ENCODE results near the gene IGSF9B. TPM values are rescaled to one million over a fixed set of nuclear protein-coding genes. Genes with fewer than 3 reads are reported as not detected.

Gene IGSF9B
- total RNA-seq, 1 donor from 2014 or later, result 97.2 TPM

GRCh38 chr11:133921513-133921912 is 35.3 kb downstream of the IGSF9B start:
- intact Hi-C loops (cut with micrococcal nuclease), result no loop called here

- intact Hi-C loops (cut with micrococcal nuclease), result no loop called here
Observed at GRCh38 chr11:133921026-133921425, 35.7 kb downstream of the IGSF9B start.

DNA sequence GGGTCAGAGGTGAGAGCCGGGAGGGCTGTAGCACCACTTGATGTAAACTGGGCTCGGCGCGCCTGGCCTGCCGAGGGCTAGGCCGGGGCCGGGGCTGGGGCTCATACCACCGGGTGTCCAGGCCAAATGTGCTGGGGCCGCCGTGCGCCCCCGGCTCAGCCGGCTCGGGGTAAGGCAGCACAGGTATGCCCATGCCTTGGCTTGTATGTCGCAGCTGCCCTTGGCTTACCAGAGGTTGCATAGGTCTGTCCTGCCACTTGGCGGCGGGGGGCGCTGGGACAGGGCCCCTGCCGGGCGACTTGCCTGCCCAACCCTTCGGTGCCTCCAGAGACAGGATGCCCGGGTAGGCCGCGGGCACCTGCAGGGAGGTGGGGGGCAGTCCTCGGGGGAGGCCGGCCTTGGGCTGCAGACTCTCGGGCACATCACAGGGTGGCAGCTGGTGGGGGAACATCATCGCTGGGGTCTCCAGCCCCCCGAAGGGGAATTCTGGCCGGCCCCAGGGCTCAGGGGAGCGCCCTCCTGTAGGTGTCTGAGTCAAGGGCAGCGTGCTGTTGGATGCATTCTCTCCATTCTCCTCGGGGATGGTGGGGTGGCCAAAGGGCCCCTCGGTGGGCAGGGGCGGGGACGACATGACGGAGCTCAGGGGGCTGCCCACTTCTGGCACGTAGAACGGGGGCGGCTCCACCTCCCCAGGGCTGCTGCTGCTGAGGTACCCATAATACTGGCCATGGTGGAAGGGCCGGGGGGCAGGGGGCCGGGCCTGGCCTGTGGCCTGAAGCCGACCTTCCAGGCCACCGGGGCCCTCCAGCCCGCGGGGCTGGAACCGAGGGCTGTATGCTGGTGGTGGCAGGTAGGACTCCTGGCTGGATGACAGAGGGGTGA is 36.4 kb downstream of the IGSF9B start:
- intact Hi-C loops (cut with micrococcal nuclease), result no loop called here

- intact Hi-C loops (cut with micrococcal nuclease), result no loop called here
Observed at GRCh38 chr11:133919330-133920108, 37.2 kb downstream of the IGSF9B start.

DNA sequence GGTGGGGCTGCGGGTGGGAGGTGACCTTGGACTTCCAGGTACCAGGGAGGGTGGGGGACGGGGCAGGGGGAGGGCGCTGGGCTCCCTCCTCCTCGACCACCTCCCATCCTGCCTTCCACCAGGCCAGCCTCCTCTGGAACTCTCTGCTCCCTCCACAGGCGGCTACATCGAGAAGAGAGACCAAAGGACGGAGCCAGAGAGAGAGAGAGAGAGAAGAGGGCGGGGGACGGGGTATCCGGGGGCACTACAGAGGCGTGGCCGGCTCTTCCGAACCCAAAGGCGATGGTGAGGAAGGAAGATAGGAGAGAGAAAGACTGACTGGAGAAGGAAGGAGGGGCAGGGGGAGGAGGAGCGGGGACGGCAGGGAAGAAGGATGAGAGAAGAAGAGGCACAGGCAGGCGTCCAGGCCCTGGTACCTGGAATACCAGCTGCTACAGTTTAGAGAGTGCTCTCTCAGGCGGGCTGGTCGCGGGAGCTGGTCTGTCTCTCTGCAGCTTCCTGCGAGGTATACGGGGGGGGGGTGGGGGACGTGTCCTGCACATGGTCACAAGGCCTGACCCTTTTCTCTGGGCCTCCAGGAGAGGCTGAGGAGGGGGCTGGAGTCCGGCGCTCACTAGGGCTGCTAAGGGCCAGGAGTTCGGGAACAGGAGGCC is 38.0 kb downstream of the IGSF9B start:
- intact Hi-C loops (cut with micrococcal nuclease), result no loop called here

DNA sequence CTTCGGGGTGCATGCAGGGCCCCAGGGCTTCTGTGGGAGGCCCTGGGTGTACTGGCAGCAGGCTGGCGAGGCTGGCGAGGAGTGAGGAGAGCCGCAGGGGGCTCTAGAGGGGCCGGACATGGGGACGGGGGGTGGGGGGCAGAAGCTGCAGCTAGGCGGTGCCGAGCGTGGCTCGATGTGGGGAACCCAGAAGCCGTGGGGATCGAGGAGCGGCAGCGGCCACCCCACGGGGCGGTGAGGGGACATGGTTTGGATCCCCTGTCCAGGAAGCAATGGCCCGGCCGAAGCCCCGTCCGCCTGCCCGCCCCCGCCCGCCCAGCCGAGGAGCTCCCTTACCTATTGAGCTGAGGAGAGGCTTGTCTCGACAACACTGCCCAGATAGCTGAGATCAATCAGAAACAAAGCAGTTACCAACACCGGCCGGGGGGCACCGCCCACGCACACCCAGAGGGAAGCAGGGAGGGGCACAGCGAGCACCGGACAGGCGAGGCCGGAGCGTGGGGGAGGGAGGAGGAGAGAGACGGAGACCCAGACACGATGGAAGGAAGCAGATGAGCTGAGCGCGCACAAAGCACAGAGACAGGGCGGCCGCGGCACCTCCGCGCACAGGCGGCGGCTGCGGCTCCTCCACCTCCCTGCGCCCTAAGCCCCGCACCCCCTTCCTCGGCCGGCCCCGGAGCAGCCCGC is 38.7 kb downstream of the IGSF9B start:
- intact Hi-C loops (cut with micrococcal nuclease), result no loop called here

- intact Hi-C loops (cut with micrococcal nuclease), result no loop called here
Observed at GRCh38 chr11:133916784-133917440, 39.9 kb downstream of the IGSF9B start.

GRCh38 chr11:133913761-133914160 is 43.0 kb downstream of the IGSF9B start:
- intact Hi-C loops (cut with micrococcal nuclease), result no loop called here

DNA sequence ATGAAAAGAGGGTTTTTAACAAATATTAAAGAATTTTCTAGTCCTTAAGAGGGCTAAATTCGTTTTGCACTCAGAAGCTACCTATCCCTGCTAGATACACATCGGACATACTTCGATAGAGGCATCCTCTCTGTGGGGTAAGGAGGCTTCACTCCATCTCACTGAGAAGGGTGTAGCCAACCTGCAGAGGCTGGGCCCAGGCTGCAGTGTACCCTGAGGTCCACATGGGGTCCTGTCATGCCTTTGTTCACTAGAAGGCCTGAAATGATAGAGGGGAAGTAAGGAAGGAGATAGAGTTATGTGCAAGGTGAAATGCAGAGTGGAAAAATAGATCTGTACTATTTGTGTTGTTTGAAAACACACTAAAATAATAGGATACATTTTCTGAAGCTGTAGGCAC is 45.6 kb downstream of the IGSF9B start:
- intact Hi-C loops (cut with micrococcal nuclease), result no loop called here

DNA sequence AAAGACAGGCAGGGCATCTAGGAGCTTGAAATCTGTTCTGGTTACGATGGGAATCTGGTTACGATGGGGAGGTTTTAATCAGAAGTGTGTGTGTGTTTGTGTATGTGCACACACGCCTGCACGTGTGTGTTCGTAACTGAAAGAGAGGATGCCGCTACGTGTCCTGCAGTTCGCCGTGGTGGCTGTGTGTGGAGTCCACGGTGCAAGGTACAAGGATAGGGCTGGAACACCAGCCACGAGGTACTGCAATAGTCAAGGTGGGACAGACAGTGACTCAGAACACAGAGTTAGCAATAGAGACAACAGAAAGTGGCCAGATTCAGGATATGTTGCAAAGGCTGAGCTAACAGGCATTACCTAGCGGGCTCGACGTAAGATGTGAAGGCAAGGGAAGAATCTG is 46.7 kb downstream of the IGSF9B start:
- intact Hi-C loops (cut with micrococcal nuclease), result no loop called here

DNA sequence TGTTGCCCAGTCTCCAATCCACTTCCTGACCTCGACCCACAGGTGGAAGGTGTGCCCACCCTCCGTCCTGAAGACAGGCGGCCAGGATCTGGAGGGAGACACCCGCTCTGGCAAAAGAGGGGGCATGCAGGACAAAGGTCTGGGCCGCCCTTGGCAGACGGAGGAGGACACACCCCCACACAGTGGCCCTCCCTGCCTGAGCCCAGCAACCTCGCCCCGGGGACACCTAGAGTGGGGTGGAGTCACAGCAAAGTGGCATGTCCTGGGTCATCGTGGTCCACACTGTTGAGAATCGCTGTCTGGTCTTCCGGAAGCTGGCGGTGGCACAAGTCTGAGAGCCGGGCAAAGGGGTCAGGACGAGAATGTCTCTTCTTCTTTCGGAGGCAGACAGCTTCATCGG is 47.9 kb downstream of the IGSF9B start:
- intact Hi-C loops (cut with micrococcal nuclease), result no loop called here

GRCh38 chr11:133907841-133908241 is 48.9 kb downstream of the IGSF9B start:
- intact Hi-C loops (cut with micrococcal nuclease), result no loop called here

DNA sequence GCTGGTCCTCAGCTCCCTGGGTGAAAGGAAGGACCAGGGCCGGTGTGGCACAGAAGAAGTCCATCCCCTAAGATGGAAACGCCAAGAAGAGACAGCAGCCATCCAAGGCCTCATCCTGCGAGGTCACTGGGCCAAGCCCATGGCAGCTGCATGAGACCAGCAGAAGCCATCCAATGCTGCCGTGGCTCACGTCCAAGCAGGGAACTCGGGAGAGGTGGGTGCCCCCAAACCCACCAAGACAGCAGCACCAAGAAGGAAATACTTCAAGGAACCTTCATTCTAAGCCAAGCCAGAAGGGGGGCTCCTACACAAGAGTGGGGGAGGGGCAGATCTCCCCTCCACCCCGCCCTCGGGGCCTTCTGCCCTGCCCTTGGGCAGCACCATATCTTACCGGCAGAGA is 49.6 kb downstream of the IGSF9B start:
- intact Hi-C loops (cut with micrococcal nuclease), result no loop called here

- intact Hi-C loops (cut with micrococcal nuclease), result no loop called here
Observed at GRCh38 chr11:133906746-133907145, 50.0 kb downstream of the IGSF9B start.

GRCh38 chr11:133906241-133906640 is 50.5 kb downstream of the IGSF9B start:
- intact Hi-C loops (cut with micrococcal nuclease), result no loop called here

DNA sequence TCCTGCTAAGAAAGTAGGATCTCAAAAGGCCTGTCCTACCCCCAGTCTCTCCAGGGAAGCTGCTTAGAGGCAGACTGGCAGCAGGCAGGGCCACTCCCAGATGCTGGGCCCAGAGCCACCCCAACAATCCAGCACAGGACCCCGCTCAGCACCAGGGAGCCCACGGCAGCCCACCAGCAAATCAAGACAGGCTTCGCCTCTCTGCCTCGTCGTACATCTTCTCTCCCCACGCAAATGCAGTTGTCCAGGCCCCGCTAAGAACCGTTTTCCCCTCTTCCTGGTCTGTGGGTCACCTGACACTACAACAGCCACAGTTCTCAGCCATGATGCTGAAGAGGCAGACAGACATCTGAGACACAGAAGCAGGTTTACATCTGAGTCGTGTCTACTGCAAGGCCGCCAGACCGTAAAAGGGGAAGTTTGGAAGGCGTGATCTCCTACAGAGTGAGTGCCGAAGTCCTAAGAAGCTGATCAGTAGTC is 51.1 kb downstream of the IGSF9B start:
- intact Hi-C loops (cut with micrococcal nuclease), result no loop called here

GRCh38 chr11:133904818-133905515 is 51.8 kb downstream of the IGSF9B start:
- intact Hi-C loops (cut with micrococcal nuclease), result no loop called here

GRCh38 chr11:133903875-133904817 is 52.6 kb downstream of the IGSF9B start:
- intact Hi-C loops (cut with micrococcal nuclease), result no loop called here

DNA sequence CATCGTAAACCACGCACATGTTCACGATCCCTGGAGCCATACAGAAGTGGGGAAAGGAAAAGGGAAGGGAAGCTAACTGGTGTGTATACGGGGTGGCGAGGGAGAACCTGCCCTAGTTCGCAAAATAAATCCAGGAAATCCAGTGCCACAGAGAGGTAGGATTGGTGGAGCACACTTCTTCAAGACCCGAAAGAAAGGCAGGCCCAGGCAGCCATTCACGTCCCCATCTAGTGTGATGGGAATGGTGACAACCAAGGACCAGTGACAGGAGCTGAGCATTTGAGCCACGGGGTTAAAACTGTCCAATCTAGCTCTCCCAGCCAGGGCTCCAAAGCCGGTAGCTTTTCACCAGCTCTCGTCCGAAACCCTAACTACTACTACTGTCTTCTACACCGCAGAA is 53.7 kb downstream of the IGSF9B start:
- intact Hi-C loops (cut with micrococcal nuclease), result no loop called here

All from T-helper 1 cell treated with Interleukin-12 subunit alpha and Interleukin-12 subunit beta and Interleukin-4 antibody, amounts not matched to agents 30 ng/mL and 1 ng/mL, for 36 hours (primary cell).